Measurements from ENCODE around the gene CFAP20DC.

Gene CFAP20DC

GRCh38 chr3:59043391-59043790 is 6.4 kb downstream of the CFAP20DC start:
- Histone ChIP-seq H2BK12ac (ENCODE audit: low read length in 2 of 2) (no peak overlapping the region), H3K27me3 (ENCODE audit: control insufficient read depth in 1 of 2, insufficient read depth in 1 of 2, low read length in 2 of 2) (no peaks in the 10 kb centered on the region), H3K23ac (ENCODE audit: low read length in 2 of 2) (no peak overlapping the region), H3K14ac (ENCODE audit: low read length in 2 of 2) (no peak overlapping the region), H4K8ac (ENCODE audit: low read length) (no peak overlapping the region), H3K9ac (ENCODE audit: low read length) (no peak overlapping the region), H3K4me2 (ENCODE audit: low read length, poor library complexity, severe bottlenecking) (no peak overlapping the region), H2BK120ac (ENCODE audit: low read depth, low read length) (no peak overlapping the region), H3K4me3 (ENCODE audit: insufficient read depth in 1 of 2, low read depth in 1 of 2, low read length in 2 of 2) (no peak overlapping the region), H4K91ac (ENCODE audit: low read length) (no peak overlapping the region), H3K4me1 (ENCODE audit: control insufficient read depth, insufficient read depth, low read depth, low read length) (no peaks in the 10 kb centered on the region), H3K18ac (ENCODE audit: low read depth in 1 of 2, low read length in 2 of 2) (no peak overlapping the region), H2AFZ (ENCODE audit: low read depth, low read length) (peak overlapping the region; percentile 27), H3K79me1 (replicated peaks; ENCODE audit: low read length, poor library complexity, severe bottlenecking) (no peaks in the 10 kb centered on the region), H3K36me3 (ENCODE audit: control insufficient read depth in 1 of 2, insufficient read depth in 2 of 2, low read depth in 1 of 2, low read length in 2 of 2) (peaks cover 0 to 9% of the 10 kb centered on the region in 2 experiments), H2AK5ac (ENCODE audit: low read length, severe bottlenecking) (no peak overlapping the region), H3K4ac (ENCODE audit: low read depth in 1 of 2, low read length in 2 of 2) (no peak overlapping the region), H2BK5ac (ENCODE audit: low read depth, low read length, poor library complexity, severe bottlenecking) (no peak overlapping the region), H3K9me3 (ENCODE audit: control insufficient read depth, low read length) (no peaks in the 10 kb centered on the region), H3K27ac (ENCODE audit: low read length, poor library complexity, severe bottlenecking) (no peak overlapping the region), H2BK15ac (ENCODE audit: low read depth, poor library complexity, severe bottlenecking) (no peak overlapping the region)
- WGBS: 100% methylated on average over 2 of the region's 2 CpGs
- no peak for DNase-seq

GRCh38 chr3:59040902-59041301 is 8.9 kb downstream of the CFAP20DC start:
- Histone ChIP-seq H4K8ac (ENCODE audit: low read length) (no peak overlapping the region), H4K91ac (ENCODE audit: low read length) (no peak overlapping the region), H3K18ac (ENCODE audit: low read depth in 1 of 2, low read length in 2 of 2) (no peak overlapping the region), H3K79me1 (replicated peaks; ENCODE audit: low read length, poor library complexity, severe bottlenecking) (no peaks in the 10 kb centered on the region), H3K36me3 (ENCODE audit: control insufficient read depth in 1 of 2, insufficient read depth in 2 of 2, low read depth in 1 of 2, low read length in 2 of 2) (peaks cover 0 to 2% of the 10 kb centered on the region in 2 experiments), H2BK12ac (ENCODE audit: low read length in 2 of 2) (no peak overlapping the region), H2AFZ (ENCODE audit: low read depth, low read length) (no peak overlapping the region), H2BK5ac (ENCODE audit: low read depth, low read length, poor library complexity, severe bottlenecking) (no peak overlapping the region), H3K4me3 (ENCODE audit: insufficient read depth in 1 of 2, low read depth in 1 of 2, low read length in 2 of 2) (no peak overlapping the region), H2AK5ac (ENCODE audit: low read length, severe bottlenecking) (no peak overlapping the region), H2BK120ac (ENCODE audit: low read depth, low read length) (no peak overlapping the region), H3K27ac (ENCODE audit: low read length, poor library complexity, severe bottlenecking) (no peak overlapping the region), H3K27me3 (ENCODE audit: control insufficient read depth in 1 of 2, insufficient read depth in 1 of 2, low read length in 2 of 2) (no peaks in the 10 kb centered on the region), H3K4me2 (ENCODE audit: low read length, poor library complexity, severe bottlenecking) (no peak overlapping the region), H3K4ac (ENCODE audit: low read depth in 1 of 2, low read length in 2 of 2) (no peak overlapping the region), H3K4me1 (ENCODE audit: control insufficient read depth, insufficient read depth, low read depth, low read length) (no peaks in the 10 kb centered on the region), H3K9me3 (ENCODE audit: control insufficient read depth, low read length) (no peaks in the 10 kb centered on the region), H2BK15ac (ENCODE audit: low read depth, poor library complexity, severe bottlenecking) (no peak overlapping the region), H3K14ac (ENCODE audit: low read length in 2 of 2) (no peak overlapping the region), H3K9ac (ENCODE audit: low read length) (peak overlapping the region; percentile 53), H3K23ac (ENCODE audit: low read length in 2 of 2) (no peak overlapping the region)
- no peak for DNase-seq

- H2AK5ac ChIP-seq (ENCODE audit: low read length, severe bottlenecking): no peak overlapping the region
- WGBS: no CpG with 5 or more reads among the region's 1 CpG
- no peaks in the 10 kb centered on the region for H3K36me3 ChIP-seq (ENCODE audit: control insufficient read depth in 1 of 2, insufficient read depth in 2 of 2, low read depth in 1 of 2, low read length in 2 of 2)
- H4K8ac ChIP-seq (ENCODE audit: low read length): no peak overlapping the region
- H3K4ac ChIP-seq (ENCODE audit: low read depth in 1 of 2, low read length in 2 of 2): no peak overlapping the region
- H3K18ac ChIP-seq (ENCODE audit: low read depth in 1 of 2, low read length in 2 of 2): no peak overlapping the region
- no peak overlapping the region for H3K27ac ChIP-seq (ENCODE audit: low read length, poor library complexity, severe bottlenecking)
- H3K9me3 ChIP-seq (ENCODE audit: control insufficient read depth, low read length): no peaks in the 10 kb centered on the region
- DNase-seq: no peak
- H2BK15ac ChIP-seq (ENCODE audit: low read depth, poor library complexity, severe bottlenecking): no peak overlapping the region
- no peak overlapping the region for H4K91ac ChIP-seq (ENCODE audit: low read length)
- no peak overlapping the region for H2BK12ac ChIP-seq (ENCODE audit: low read length in 2 of 2)
- no peak overlapping the region for H2AFZ ChIP-seq (ENCODE audit: low read depth, low read length)
- no peaks in the 10 kb centered on the region for H3K79me1 ChIP-seq (replicated peaks; ENCODE audit: low read length, poor library complexity, severe bottlenecking)
- H3K4me1 ChIP-seq (ENCODE audit: control insufficient read depth, insufficient read depth, low read depth, low read length): no peaks in the 10 kb centered on the region
- no peak overlapping the region for H3K23ac ChIP-seq (ENCODE audit: low read length in 2 of 2)
- no peak overlapping the region for H3K4me3 ChIP-seq (ENCODE audit: insufficient read depth in 1 of 2, low read depth in 1 of 2, low read length in 2 of 2)
- no peak overlapping the region for H3K9ac ChIP-seq (ENCODE audit: low read length)
- no peak overlapping the region for H2BK5ac ChIP-seq (ENCODE audit: low read depth, low read length, poor library complexity, severe bottlenecking)
- H2BK120ac ChIP-seq (ENCODE audit: low read depth, low read length): no peak overlapping the region
- no peaks in the 10 kb centered on the region for H3K27me3 ChIP-seq (ENCODE audit: control insufficient read depth in 1 of 2, insufficient read depth in 1 of 2, low read length in 2 of 2)
- H3K4me2 ChIP-seq (ENCODE audit: low read length, poor library complexity, severe bottlenecking): no peak overlapping the region
- H3K14ac ChIP-seq (ENCODE audit: low read length in 2 of 2): no peak overlapping the region
Observed at GRCh38 chr3:59027607-59028006, 22.2 kb downstream of the CFAP20DC start.

GRCh38 chr3:59023612-59024011 is 26.2 kb downstream of the CFAP20DC start:
- Histone ChIP-seq H3K27me3 (ENCODE audit: control insufficient read depth in 1 of 2, insufficient read depth in 1 of 2, low read length in 2 of 2) (no peaks in the 10 kb centered on the region), H2AK5ac (ENCODE audit: low read length, severe bottlenecking) (no peak overlapping the region), H3K9me3 (ENCODE audit: control insufficient read depth, low read length) (no peaks in the 10 kb centered on the region), H2BK5ac (ENCODE audit: low read depth, low read length, poor library complexity, severe bottlenecking) (no peak overlapping the region), H4K8ac (ENCODE audit: low read length) (no peak overlapping the region), H3K14ac (ENCODE audit: low read length in 2 of 2) (no peak overlapping the region), H2BK120ac (ENCODE audit: low read depth, low read length) (no peak overlapping the region), H3K23ac (ENCODE audit: low read length in 2 of 2) (no peak overlapping the region), H4K91ac (ENCODE audit: low read length) (no peak overlapping the region), H3K4me2 (ENCODE audit: low read length, poor library complexity, severe bottlenecking) (no peak overlapping the region), H3K27ac (ENCODE audit: low read length, poor library complexity, severe bottlenecking) (no peak overlapping the region), H2AFZ (ENCODE audit: low read depth, low read length) (no peak overlapping the region), H3K4ac (ENCODE audit: low read depth in 1 of 2, low read length in 2 of 2) (no peak overlapping the region), H3K18ac (ENCODE audit: low read depth in 1 of 2, low read length in 2 of 2) (no peak overlapping the region), H3K4me1 (ENCODE audit: control insufficient read depth, insufficient read depth, low read depth, low read length) (no peaks in the 10 kb centered on the region), H3K9ac (ENCODE audit: low read length) (no peak overlapping the region), H2BK15ac (ENCODE audit: low read depth, poor library complexity, severe bottlenecking) (no peak overlapping the region), H3K36me3 (ENCODE audit: control insufficient read depth in 1 of 2, insufficient read depth in 2 of 2, low read depth in 1 of 2, low read length in 2 of 2) (no peaks in the 10 kb centered on the region), H3K4me3 (ENCODE audit: insufficient read depth in 1 of 2, low read depth in 1 of 2, low read length in 2 of 2) (no peak overlapping the region), H3K79me1 (replicated peaks; ENCODE audit: low read length, poor library complexity, severe bottlenecking) (no peaks in the 10 kb centered on the region), H2BK12ac (ENCODE audit: low read length in 2 of 2) (no peak overlapping the region)
- DNase-seq: no peak
- WGBS: no CpG with 5 or more reads among the region's 3 CpGs
